IMR-90 (cell line): Measurements from ENCODE around the gene MRPS22. TPM values are rescaled to one million over a fixed set of nuclear protein-coding genes. Genes with fewer than 3 reads are reported as not detected.
A peak's percentile ranks its signal among the peaks of the same experiment; 100 is the strongest.

Experiments
- ATAC-seq: fragments of 200-7000 bp; cut with Tn5 transposase; 2 replicates; pipeline ENCODE4 v1.9.1; 2020; ENCODE audit warnings: low read depth, mild to moderate bottlenecking, moderate library complexity
- BruUV-seq: library from RNA; stranded (reverse); fragments of 400-500 nt; replicated peaks from 2 replicates; lab custom pipeline; 2021; lab: Mats Ljungman, UMichigan
- CTCF ChIA-PET: fragments of 300-600 bp; formaldehyde crosslinking; extraction: SDS; loops from one replicate; lab custom pipeline; 2021; ENCODE audit warnings: antibody characterized with exemption; lab: Yijun Ruan, JAX
- POLR2A ChIA-PET: fragments of 300-600 bp; sonication (Branson Sonifier 250); formaldehyde crosslinking; loops from one replicate; lab custom pipeline; 2022; ENCODE audit warnings: antibody characterized with exemption; ENCODE audit not compliant: unreplicated experiment; lab: Charles Lee
- DNase-seq: peaks from one replicate; pipeline ENCODE4 v3.0.0; 2013
- H2AFZ ChIP-seq: replicated peaks from 2 replicates; pipeline ENCODE3; 2013; ENCODE audit warnings: low read length, mild to moderate bottlenecking; ENCODE audit not compliant: poor library complexity
- H2AK5ac ChIP-seq: 2 replicates; pipeline ENCODE4 v1.6.1; 2013; ENCODE audit warnings: low read depth, low read length, inconsistent platforms
- H2AK9ac ChIP-seq: replicated peaks from 2 replicates; pipeline ENCODE3; 2013; ENCODE audit warnings: mild to moderate bottlenecking, low read depth, low read length, moderate library complexity; ENCODE audit not compliant: poor library complexity
- H2BK120ac ChIP-seq: 2 replicates; pipeline ENCODE4 v1.6.1; 2013; ENCODE audit warnings: low read depth, low read length, inconsistent platforms
- H2BK15ac ChIP-seq: 3 replicates; pipeline ENCODE4 v1.6.1; 2013; ENCODE audit warnings: low read depth, low read length, inconsistent platforms
- H2BK20ac ChIP-seq: 2 replicates; pipeline ENCODE4 v1.6.1; 2013; ENCODE audit warnings: low read depth, mild to moderate bottlenecking, inconsistent platforms, low read length, moderate library complexity
- H2BK5ac ChIP-seq: 2 replicates; pipeline ENCODE4 v1.6.1; 2013; ENCODE audit warnings: mild to moderate bottlenecking, low read depth, low read length, inconsistent platforms; ENCODE audit not compliant: poor library complexity, severe bottlenecking
- H3K14ac ChIP-seq: replicated peaks from 2 replicates; pipeline ENCODE4 v1.6.1; 2013; ENCODE audit warnings: low read depth, low read length, inconsistent platforms
- H3K18ac ChIP-seq: 2 replicates; pipeline ENCODE4 v1.6.1; 2013; ENCODE audit warnings: low read depth, low read length, control low read depth
- H3K23ac ChIP-seq: 2 replicates; pipeline ENCODE4 v1.6.1; 2013; ENCODE audit warnings: low read depth, low read length, inconsistent platforms
- H3K27ac ChIP-seq: 2 replicates; pipeline ENCODE4 v1.5.1; 2013; ENCODE audit warnings: mild to moderate bottlenecking, control low read depth, low read length; ENCODE audit not compliant: insufficient read depth
- H3K27me3 ChIP-seq: 2 replicates; pipeline ENCODE4 v1.6.1; 2013; ENCODE audit warnings: low read length; ENCODE audit not compliant: control insufficient read depth, insufficient read depth
- H3K36me3 ChIP-seq: 2 replicates; pipeline ENCODE4 v1.6.1; 2013; ENCODE audit warnings: low read length, mixed read lengths; ENCODE audit not compliant: control insufficient read depth, insufficient read depth
- H3K4ac ChIP-seq: 2 replicates; pipeline ENCODE4 v1.6.1; 2013; ENCODE audit warnings: low read depth, low read length, inconsistent platforms
- H3K4me1 ChIP-seq: 2 replicates; pipeline ENCODE4 v1.6.1; 2013; ENCODE audit warnings: low read length, mixed read lengths; ENCODE audit not compliant: control insufficient read depth, insufficient read depth
- H3K4me2 ChIP-seq: 2 replicates; pipeline ENCODE4 v1.6.1; 2013; ENCODE audit warnings: low read depth, mild to moderate bottlenecking, control low read depth, low read length, moderate library complexity
- H3K4me3 ChIP-seq: 2 replicates; pipeline ENCODE4 v1.5.1; 2013; ENCODE audit warnings: low read depth, mild to moderate bottlenecking, control low read depth, low read length, moderate library complexity; ENCODE audit not compliant: insufficient read depth
- H3K56ac ChIP-seq: 2 replicates; pipeline ENCODE4 v1.6.1; 2013; ENCODE audit warnings: low read length, inconsistent platforms; ENCODE audit not compliant: insufficient read depth; ENCODE audit errors: extremely low read depth
- H3K79me1 ChIP-seq, 2 experiments: 2 replicates each; pipeline ENCODE4 v1.6.1; 2013; ENCODE audit warnings: low read length in 2 of 2, inconsistent platforms in 1 of 2, low read depth in 1 of 2
- H3K9ac ChIP-seq: 2 replicates; pipeline ENCODE4 v1.6.1; 2013; ENCODE audit warnings: low read depth, low read length, control low read depth
- H3K9me1 ChIP-seq: 2 replicates; pipeline ENCODE4 v1.6.1; 2013; ENCODE audit warnings: low read length, inconsistent platforms; ENCODE audit not compliant: insufficient read depth
- H3K9me3 ChIP-seq: 2 replicates; pipeline ENCODE4 v1.6.1; 2013; ENCODE audit warnings: low read length; ENCODE audit not compliant: control insufficient read depth, insufficient read depth
- H4K20me1 ChIP-seq: 2 replicates; pipeline ENCODE4 v1.6.1; 2013; ENCODE audit warnings: low read length, inconsistent platforms; ENCODE audit not compliant: insufficient read depth
- H4K5ac ChIP-seq: 2 replicates; pipeline ENCODE4 v1.6.1; 2013; ENCODE audit warnings: mild to moderate bottlenecking, low read depth, low read length, control low read depth
- H4K8ac ChIP-seq, 2 experiments: 2 replicates each; pipeline ENCODE4 v1.6.1; 2013; ENCODE audit warnings: low read depth in 2 of 2, low read length in 2 of 2, control low read depth in 1 of 2, inconsistent platforms in 1 of 2
- H4K91ac ChIP-seq: 2 replicates; pipeline ENCODE4 v1.6.1; 2013; ENCODE audit warnings: low read depth, low read length, inconsistent platforms; ENCODE audit not compliant: insufficient read depth
- BHLHE40 ChIP-seq: fragments of 150-350 bp; IDR thresholded peaks from 2 replicates; pipeline ENCODE4 v1.6.1; 2016; ENCODE audit warnings: mild to moderate bottlenecking, low read depth, low read length
- CEBPB ChIP-seq: IDR thresholded peaks from 2 replicates; pipeline ENCODE4 v1.6.1; 2012; ENCODE audit warnings: low read depth, low read length, improper control_type of control experiment
- FOS ChIP-seq: fragments of 150-350 bp; IDR thresholded peaks from 2 replicates; pipeline ENCODE4 v1.6.1; 2016; ENCODE audit warnings: low read depth, low read length
- MAFK ChIP-seq: IDR thresholded peaks from 2 replicates; pipeline ENCODE4 v1.6.1; 2012; ENCODE audit warnings: low read depth, low read length, improper control_type of control experiment
- MAZ ChIP-seq: IDR thresholded peaks from 2 replicates; pipeline ENCODE4 v1.6.1; 2012; ENCODE audit warnings: low read depth, mild to moderate bottlenecking, low read length, improper control_type of control experiment, moderate library complexity, borderline replicate concordance
- MXI1 ChIP-seq: IDR thresholded peaks from 2 replicates; pipeline ENCODE4 v1.6.1; 2012; ENCODE audit warnings: low read depth, mild to moderate bottlenecking, low read length, moderate library complexity, borderline replicate concordance
- POLR2A ChIP-seq: IDR thresholded peaks from 2 replicates; pipeline ENCODE4 v1.6.1; 2012; ENCODE audit warnings: mild to moderate bottlenecking, low read depth, low read length
- RAD21 ChIP-seq: IDR thresholded peaks from 2 replicates; pipeline ENCODE4 v1.6.1; 2012; ENCODE audit warnings: low read length, improper control_type of control experiment
- WGBS, 2 experiments: methylation state at CpG; one replicate each; pipeline versions ENCODE4 v1.1.5 to v1.1.7; 2013; ENCODE audit warnings: missing lambda C conversion rate in 2 of 2; ENCODE audit not compliant: insufficient read length in 1 of 2; ENCODE audit errors: extremely low coverage in 2 of 2; 5-methylcytosine and 5-hydroxymethylcytosine counted together
- dilution Hi-C: fragments of 300-500 bp; cut with HindIII; formaldehyde crosslinking; loops from one replicate; pipeline ENCODE4 v1.14.3; 2018; ENCODE audit warnings: low sequenced_read_pairs; ENCODE audit not compliant: unreplicated experiment
- in situ Hi-C: fragments of 300-500 bp; cut with MboI; formaldehyde crosslinking; loops from 3 replicates; pipeline ENCODE4 v1.14.3; 2019; ENCODE audit warnings: low sequenced_read_pairs, inconsistent platforms, mixed read lengths
- intact Hi-C: fragments of 100-400 bp; cut with micrococcal nuclease; formaldehyde crosslinking; loops from 2 replicates; pipeline ENCODE4 v1.10.0; 2022
- polyA plus RNA-seq, 3 experiments: library from polyadenylated mRNA; depleted of rRNA; stranded (reverse); fragments of >200 nt; gene quantifications; 2 replicates each; pipeline ENCODE4 v1.2.3, GENCODE V29; 2012; ENCODE audit warnings: low replicate concordance in 1 of 3
- total RNA-seq: library from RNA; depleted of rRNA; stranded (reverse); fragments of >200 nt; gene quantifications from 2 replicates; pipeline ENCODE4 v1.2.3, GENCODE V29; 2012
- TF ChIP-seq, protein P1 (sequence below): fragments of 150-350 bp; IDR thresholded peaks from 2 replicates; pipeline ENCODE4 v1.6.1; 2016; ENCODE audit warnings: low read depth, mild to moderate bottlenecking, low read length, moderate library complexity, borderline replicate concordance

The MRPS22 gene
- total and polyA plus RNA-seq, 2 of the 4 experiments (the other 2 are of a cell fraction), result 54.5 to 72.4 TPM

GRCh38 chr3:139389552-139390368 lies 45.9 kb downstream of the MRPS22 start, which contains the start of gene COPB2:
Gene COPB2 (minus strand): TSS chr3:139389647. CDS start chr3:139389550, 97 bp downstream.
- Histone ChIP-seq H3K56ac (peak within 1 kb of the TSS; percentile 96), H3K9me1 (0 out of 2 replicates have a peak, but pooled peaks cover 3% of the 10 kb centered on the region), H3K27me3 (no peaks in the 10 kb centered on the region), H3K18ac (peak within 1 kb of the TSS; percentile 80), H2BK5ac (peak within 1 kb of the TSS; percentile 88), H3K4me1 (peaks cover 1% of the 10 kb centered on the region), H3K14ac (peak within 1 kb of the TSS; percentile 96), H2AK5ac (peak within 1 kb of the TSS; percentile 83), H3K23ac (peak within 1 kb of the TSS; percentile 96), H3K4ac (peak within 1 kb of the TSS; percentile 93), H3K4me3 (peak within 1 kb of the TSS; percentile 72), H4K5ac (peak within 1 kb of the TSS; percentile 74), H2BK20ac (0 out of 2 replicates have a peak within 1 kb of the TSS, but pooled peaks have one; percentile 36), H4K20me1 (peaks cover 35% of the 10 kb centered on the region), H2BK120ac (peak within 1 kb of the TSS; percentile 82), H3K9ac (peak within 1 kb of the TSS; percentile 95), H3K9me3 (no peaks in the 10 kb centered on the region), H2AFZ (peak within 1 kb of the TSS; percentile 97), H3K79me1 (peaks cover 2 to 14% of the 10 kb centered on the region in 2 experiments; a peak in 2 of 4 replicates), H3K36me3 (no peaks in the 10 kb centered on the region), H3K27ac (peak within 1 kb of the TSS; percentile 94), H2AK9ac (peak within 1 kb of the TSS; percentile 99), H3K4me2 (peak within 1 kb of the TSS; percentile 98), H2BK15ac (no peak within 1 kb of the TSS), H4K91ac (peak within 1 kb of the TSS; percentile 89), H4K8ac (peak within 1 kb of the TSS; percentile 72 to 96)
- WGBS, 2 experiments, result 1% methylated on average over 12 of the region's 52 CpGs; no CpG with 5 or more reads in 1 of the 2 experiments
- dilution Hi-C loops, result no loop called here
- TF ChIP-seq MXI1 (no peak; the same call in 1 of the 2 replicates), RAD21 (no peak), MAZ (0 out of 2 replicates have a peak, but pooled peaks have one; percentile 35), FOS (peak; percentile 18; the same call in 1 of the 2 replicates), MAFK (no peak), POLR2A (peak; percentile 92), CEBPB (peak; percentile 38; the same call in 1 of the 2 replicates), BHLHE40 (no peak)
- TF ChIP-seq, protein P1, sequence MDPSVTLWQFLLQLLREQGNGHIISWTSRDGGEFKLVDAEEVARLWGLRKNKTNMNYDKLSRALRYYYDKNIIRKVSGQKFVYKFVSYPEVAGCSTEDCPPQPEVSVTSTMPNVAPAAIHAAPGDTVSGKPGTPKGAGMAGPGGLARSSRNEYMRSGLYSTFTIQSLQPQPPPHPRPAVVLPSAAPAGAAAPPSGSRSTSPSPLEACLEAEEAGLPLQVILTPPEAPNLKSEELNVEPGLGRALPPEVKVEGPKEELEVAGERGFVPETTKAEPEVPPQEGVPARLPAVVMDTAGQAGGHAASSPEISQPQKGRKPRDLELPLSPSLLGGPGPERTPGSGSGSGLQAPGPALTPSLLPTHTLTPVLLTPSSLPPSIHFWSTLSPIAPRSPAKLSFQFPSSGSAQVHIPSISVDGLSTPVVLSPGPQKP, result no peak
- BruUV-seq, result no TSS peak
- intact Hi-C loops, result loop anchor here (5.0 kb wide), 1 partner anchor 37 kb away; no protein-coding TSS in a partner anchor
- POLR2A ChIA-PET, result interaction anchor here (0.9 to 1.0 kb wide), 2 partner anchors 10 to 26 kb away, joined by 3 to 4 read pairs; no protein-coding TSS in a partner anchor
- CTCF ChIA-PET, result no interaction called here
- in situ Hi-C loops, result loop anchor here (5.0 kb wide), 1 partner anchor 42 kb away; no protein-coding TSS in a partner anchor
- peak; percentile 98 for ATAC-seq
- DNase-seq, result peak; percentile 99
